Activated T-cell treated with anti-CD3 and anti-CD28 coated beads, Interleukin-2, amount 50 U/mL, for 24 hours (primary cell): ENCODE measurements around the gene ALDH1A1.

Experiments
- DNase-seq: peaks from one replicate; pipeline ENCODE4 v3.0.0-alpha.2; 2020
- H3K27ac Mint-ChIP-seq: 2 replicates; pipeline ENCODE4 v1.8.0; 2020; ENCODE audit warnings: mild to moderate bottlenecking, mixed read lengths
- H3K27me3 Mint-ChIP-seq: 2 replicates; pipeline ENCODE4 v1.8.0; 2020; ENCODE audit warnings: mixed read lengths
- H3K36me3 Mint-ChIP-seq: 2 replicates; pipeline ENCODE4 v1.8.0; 2020; ENCODE audit warnings: low read depth, mixed read lengths
- H3K4me1 Mint-ChIP-seq: 2 replicates; pipeline ENCODE4 v1.8.0; 2020; ENCODE audit warnings: low read depth, mixed read lengths
- H3K4me3 Mint-ChIP-seq: 2 replicates; pipeline ENCODE4 v1.8.0; 2020; ENCODE audit warnings: mild to moderate bottlenecking, moderate library complexity, mixed read lengths
- H3K9me3 Mint-ChIP-seq: 2 replicates; pipeline ENCODE4 v1.8.0; 2020; ENCODE audit warnings: mixed read lengths

ALDH1A1 gene

DNA sequence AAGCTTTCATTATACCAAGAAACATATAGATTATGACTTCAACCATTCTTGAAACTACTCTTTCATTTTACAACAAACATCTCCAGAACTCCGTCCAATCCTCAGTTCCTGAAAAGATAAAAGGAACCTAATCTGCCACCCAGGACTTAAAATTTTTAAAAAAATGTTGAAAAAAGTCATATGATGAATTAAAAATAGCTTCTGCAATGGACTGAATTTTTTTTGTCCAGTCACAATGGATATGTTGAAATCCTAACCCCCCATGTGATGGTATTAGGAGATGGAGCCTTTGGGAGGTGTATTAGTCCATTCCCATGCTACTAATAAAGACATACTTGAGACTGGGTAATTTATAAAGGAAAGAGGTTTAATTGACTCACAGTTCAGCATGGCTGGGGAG is 2.7 kb upstream of the ALDH1A1 start:
- no peak for DNase-seq

DNA sequence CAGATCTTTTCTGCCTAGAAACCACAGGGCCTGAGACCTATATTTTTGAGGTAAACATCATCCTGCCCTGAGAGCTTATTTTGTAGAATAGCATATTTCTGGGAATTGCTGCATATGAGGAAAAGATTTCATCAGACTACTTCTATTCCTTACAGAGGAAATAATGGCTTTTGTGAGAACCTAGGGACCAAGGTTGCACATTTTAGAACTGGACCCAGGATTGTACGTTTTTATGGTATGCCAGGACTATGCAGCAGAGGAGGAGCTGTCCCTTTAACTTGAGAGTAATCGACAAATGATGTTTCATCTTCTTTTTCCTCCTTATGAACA is 2.2 kb upstream of the ALDH1A1 start:
- no peak overlapping the region for H3K27ac Mint-ChIP-seq
- H3K4me3 Mint-ChIP-seq = no peak overlapping the region
- H3K36me3 Mint-ChIP-seq = no peaks in the 10 kb centered on the region
- peaks cover 7% of the 10 kb centered on the region for H3K4me1 Mint-ChIP-seq
- H3K27me3 Mint-ChIP-seq = peaks cover 22% of the 10 kb centered on the region
- DNase-seq = no peak
- peaks cover 4% of the 10 kb centered on the region for H3K9me3 Mint-ChIP-seq

More for the DNA sequence above, 2.7 kb upstream of the ALDH1A1 start:
- Mint-ChIP-seq H3K27me3 (peaks cover 22% of the 10 kb centered on the region), H3K27ac (no peak overlapping the region), H3K4me1 (peaks cover 7% of the 10 kb centered on the region), H3K36me3 (no peaks in the 10 kb centered on the region), H3K9me3 (peaks cover 4% of the 10 kb centered on the region), H3K4me3 (no peak overlapping the region)

DNA sequence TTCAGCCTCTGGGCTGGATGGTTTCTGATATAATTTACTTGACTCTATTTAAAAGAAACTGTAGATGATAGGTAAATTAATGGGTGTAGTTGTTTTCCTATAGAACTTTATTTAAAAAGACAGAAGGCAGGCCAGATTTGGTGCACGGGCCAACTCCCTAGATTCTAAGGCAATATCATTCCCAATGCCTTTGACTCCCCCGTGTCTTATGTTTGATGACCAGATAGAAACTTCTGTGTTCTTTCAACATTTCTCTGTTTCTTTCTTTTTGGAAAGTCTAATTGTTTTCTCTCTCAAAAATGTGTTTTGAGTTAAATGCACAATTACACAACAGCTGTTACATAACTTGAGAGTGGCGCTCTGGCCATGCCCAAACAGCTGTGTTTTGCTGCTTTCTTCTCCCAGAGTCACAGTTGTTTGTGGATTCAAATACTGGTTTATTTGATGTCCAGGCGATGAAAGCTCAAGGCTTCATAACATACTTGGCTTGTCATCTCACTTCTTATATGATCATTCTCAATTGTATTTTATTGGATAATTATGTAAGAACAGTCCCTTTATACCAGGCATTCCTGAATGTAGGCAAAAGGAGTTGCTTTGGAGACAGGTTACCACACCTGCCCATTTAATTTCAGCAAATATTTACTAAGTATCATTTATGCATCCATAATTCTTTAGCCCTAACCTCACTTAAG is 1.7 kb upstream of the ALDH1A1 start:
- peaks cover 3% of the 10 kb centered on the region for H3K9me3 Mint-ChIP-seq
- DNase-seq = no peak
- H3K4me1 Mint-ChIP-seq = peaks cover 7% of the 10 kb centered on the region
- peaks cover 22% of the 10 kb centered on the region for H3K27me3 Mint-ChIP-seq
- H3K4me3 Mint-ChIP-seq = no peak overlapping the region
- no peak overlapping the region for H3K27ac Mint-ChIP-seq
- no peaks in the 10 kb centered on the region for H3K36me3 Mint-ChIP-seq

DNA sequence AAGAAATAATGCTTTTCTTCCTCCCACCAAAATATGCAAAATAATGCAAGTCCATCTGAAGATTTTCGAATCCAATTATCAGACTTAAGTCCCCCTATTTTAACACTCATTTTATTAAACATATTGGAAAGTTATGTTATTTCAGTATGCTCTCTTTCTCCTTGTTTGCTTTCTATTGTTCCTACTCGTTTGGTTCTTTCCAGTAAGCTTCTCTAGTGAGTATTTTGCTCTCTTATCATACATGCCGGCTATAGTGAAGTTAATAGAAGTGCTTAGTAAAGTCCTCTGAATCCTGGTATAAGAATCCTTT is 517 bp downstream of the ALDH1A1 start:
- H3K36me3 Mint-ChIP-seq = no peaks in the 10 kb centered on the region
- no peaks in the 10 kb centered on the region for H3K9me3 Mint-ChIP-seq
- peaks cover 32% of the 10 kb centered on the region for H3K27me3 Mint-ChIP-seq
- peaks cover 7% of the 10 kb centered on the region for H3K4me1 Mint-ChIP-seq
- no peak overlapping the region for H3K27ac Mint-ChIP-seq
- DNase-seq = no peak
- no peak overlapping the region for H3K4me3 Mint-ChIP-seq

GRCh38 chr9:72951520-72952380 is 1.1 kb downstream of the ALDH1A1 start:
- H3K4me1 Mint-ChIP-seq = peaks cover 7% of the 10 kb centered on the region
- H3K36me3 Mint-ChIP-seq = no peaks in the 10 kb centered on the region
- DNase-seq = no peak
- H3K27me3 Mint-ChIP-seq = peaks cover 32% of the 10 kb centered on the region
- no peak overlapping the region for H3K27ac Mint-ChIP-seq
- H3K4me3 Mint-ChIP-seq = no peak overlapping the region
- H3K9me3 Mint-ChIP-seq = no peaks in the 10 kb centered on the region

DNA sequence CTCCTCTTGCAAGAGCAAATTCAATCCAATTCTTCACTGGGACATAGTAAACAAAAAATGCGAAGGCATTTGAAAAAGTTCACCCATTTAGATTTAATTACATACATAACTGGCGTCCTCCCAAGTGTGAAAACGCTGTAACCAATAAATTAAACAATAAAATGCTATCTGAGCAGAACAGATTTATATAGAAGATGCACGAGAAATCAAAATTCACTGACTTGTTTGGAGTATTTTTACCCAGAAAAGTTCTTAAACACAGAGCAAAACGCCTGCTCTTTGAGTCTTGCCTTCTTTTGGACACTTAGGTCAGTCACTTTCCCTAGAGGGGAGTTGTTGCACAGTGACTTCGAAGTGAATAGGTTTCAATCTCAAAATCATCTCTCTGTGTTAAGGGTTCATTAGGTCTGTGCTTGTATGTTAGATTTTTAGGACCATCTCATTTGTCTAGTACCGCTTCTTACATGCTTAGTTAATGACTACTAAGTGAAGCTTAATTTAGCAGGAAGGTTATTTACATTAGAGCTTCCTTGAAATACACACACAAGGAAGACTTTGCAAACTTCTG is 1.9 kb downstream of the ALDH1A1 start:
- H3K36me3 Mint-ChIP-seq = no peaks in the 10 kb centered on the region
- no peak overlapping the region for H3K4me3 Mint-ChIP-seq
- peaks cover 7% of the 10 kb centered on the region for H3K4me1 Mint-ChIP-seq
- DNase-seq = no peak
- H3K27ac Mint-ChIP-seq = no peak overlapping the region
- peaks cover 32% of the 10 kb centered on the region for H3K27me3 Mint-ChIP-seq
- H3K9me3 Mint-ChIP-seq = no peaks in the 10 kb centered on the region

- Mint-ChIP-seq H3K9me3 (no peaks in the 10 kb centered on the region), H3K27me3 (peaks cover 26% of the 10 kb centered on the region), H3K27ac (no peak overlapping the region), H3K4me3 (no peak overlapping the region), H3K4me1 (peaks cover 7% of the 10 kb centered on the region), H3K36me3 (no peaks in the 10 kb centered on the region)
- DNase-seq = no peak
Measured at GRCh38 chr9:72949918-72950325, 2.9 kb downstream of the ALDH1A1 start.

DNA sequence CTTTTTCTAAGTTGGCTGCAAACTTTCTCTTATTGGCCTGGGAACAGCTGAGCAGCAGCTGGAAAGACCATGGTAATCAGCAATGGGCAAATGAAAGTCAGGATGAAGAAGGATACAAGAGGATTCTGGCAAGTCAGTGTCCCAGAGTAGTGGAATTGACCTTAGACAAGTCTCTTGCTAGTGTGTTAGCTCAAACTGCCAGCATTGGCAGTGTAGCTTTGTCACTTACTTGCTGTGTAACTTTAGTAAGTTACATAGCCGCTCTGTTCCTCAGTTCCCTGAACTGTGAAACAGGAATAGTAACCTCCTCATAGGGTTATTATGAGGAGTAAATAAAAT is 3.6 kb downstream of the ALDH1A1 start:
- Mint-ChIP-seq H3K27me3 (peaks cover 26% of the 10 kb centered on the region), H3K4me1 (peaks cover 7% of the 10 kb centered on the region), H3K9me3 (no peaks in the 10 kb centered on the region), H3K4me3 (no peak overlapping the region), H3K36me3 (no peaks in the 10 kb centered on the region), H3K27ac (no peak overlapping the region)
- DNase-seq = no peak

DNA sequence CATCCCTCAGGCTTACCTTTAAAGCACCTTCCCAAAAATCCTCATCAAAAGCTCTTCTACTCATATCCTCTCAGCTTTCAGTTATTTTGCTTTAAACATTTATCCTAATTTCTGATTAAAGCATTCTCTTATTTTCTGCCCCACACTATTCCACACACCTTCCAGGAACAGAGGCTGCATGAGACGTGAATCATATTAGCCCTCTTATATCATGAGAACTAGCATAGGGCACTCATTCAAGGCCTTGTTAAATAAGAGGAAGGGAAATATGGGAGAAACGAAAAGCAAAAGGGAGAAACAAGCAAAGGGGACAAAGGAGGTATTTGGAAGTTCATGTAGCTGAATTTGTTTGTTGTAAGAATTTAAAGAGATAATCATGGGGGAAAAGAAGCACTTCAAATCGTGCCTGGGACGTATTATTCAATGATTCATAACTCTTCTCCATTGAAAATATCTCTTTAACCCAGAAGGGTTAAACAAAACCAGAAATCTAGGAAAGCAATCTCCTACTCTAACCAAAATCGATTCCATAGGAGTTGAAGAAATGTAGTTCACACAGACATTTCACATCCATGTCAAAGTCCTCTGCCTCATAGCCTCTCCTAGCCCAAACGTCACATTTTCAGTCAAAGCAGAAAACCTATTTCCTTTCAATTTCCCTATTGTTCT is 4.1 kb downstream of the ALDH1A1 start:
- Mint-ChIP-seq H3K27ac (no peak overlapping the region), H3K4me3 (no peak overlapping the region), H3K36me3 (no peaks in the 10 kb centered on the region), H3K4me1 (peaks cover 7% of the 10 kb centered on the region), H3K27me3 (peaks cover 31% of the 10 kb centered on the region), H3K9me3 (no peaks in the 10 kb centered on the region)
- DNase-seq = no peak

GRCh38 chr9:72947984-72948465 is 4.8 kb downstream of the ALDH1A1 start:
- Mint-ChIP-seq H3K4me3 (no peak overlapping the region), H3K36me3 (no peaks in the 10 kb centered on the region), H3K9me3 (no peaks in the 10 kb centered on the region), H3K27ac (no peak overlapping the region), H3K4me1 (peaks cover 7% of the 10 kb centered on the region), H3K27me3 (peaks cover 35% of the 10 kb centered on the region)
- DNase-seq = no peak

- Mint-ChIP-seq H3K9me3 (no peaks in the 10 kb centered on the region), H3K36me3 (no peaks in the 10 kb centered on the region), H3K4me3 (no peak overlapping the region), H3K27ac (no peak overlapping the region), H3K4me1 (no peaks in the 10 kb centered on the region), H3K27me3 (peaks cover 33% of the 10 kb centered on the region)
- DNase-seq = no peak
Measured at GRCh38 chr9:72946821-72947220, 6.0 kb downstream of the ALDH1A1 start.

- peaks cover 35% of the 10 kb centered on the region for H3K27me3 Mint-ChIP-seq
- H3K9me3 Mint-ChIP-seq = no peaks in the 10 kb centered on the region
- H3K4me3 Mint-ChIP-seq = no peak overlapping the region
- DNase-seq = no peak
- H3K27ac Mint-ChIP-seq = no peak overlapping the region
- H3K36me3 Mint-ChIP-seq = no peaks in the 10 kb centered on the region
- H3K4me1 Mint-ChIP-seq = no peaks in the 10 kb centered on the region
Measured at GRCh38 chr9:72946318-72946717, 6.5 kb downstream of the ALDH1A1 start.

DNA sequence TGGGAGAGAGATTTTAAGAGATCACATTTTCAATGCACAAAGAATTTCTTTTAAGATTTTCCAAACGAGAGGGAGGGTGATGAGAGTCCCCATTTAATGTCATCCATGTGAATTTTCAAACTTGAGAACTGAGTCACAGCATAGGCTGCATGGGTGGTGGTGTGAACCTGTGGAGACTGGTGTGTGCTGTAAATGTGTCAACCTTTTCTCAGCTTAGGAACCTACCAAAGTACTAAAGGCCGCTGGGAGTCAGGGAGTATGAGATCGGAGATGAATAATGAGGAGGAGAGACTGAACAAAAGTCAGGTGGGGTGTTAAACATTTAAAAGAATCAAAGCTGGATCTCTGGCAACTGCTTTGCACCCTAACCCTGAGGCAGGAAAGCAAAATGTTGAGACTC is 7.5 kb downstream of the ALDH1A1 start:
- Mint-ChIP-seq H3K4me1 (no peaks in the 10 kb centered on the region), H3K27ac (no peak overlapping the region), H3K36me3 (no peaks in the 10 kb centered on the region), H3K9me3 (no peaks in the 10 kb centered on the region), H3K27me3 (peaks cover 35% of the 10 kb centered on the region), H3K4me3 (no peak overlapping the region)
- DNase-seq = no peak

DNA sequence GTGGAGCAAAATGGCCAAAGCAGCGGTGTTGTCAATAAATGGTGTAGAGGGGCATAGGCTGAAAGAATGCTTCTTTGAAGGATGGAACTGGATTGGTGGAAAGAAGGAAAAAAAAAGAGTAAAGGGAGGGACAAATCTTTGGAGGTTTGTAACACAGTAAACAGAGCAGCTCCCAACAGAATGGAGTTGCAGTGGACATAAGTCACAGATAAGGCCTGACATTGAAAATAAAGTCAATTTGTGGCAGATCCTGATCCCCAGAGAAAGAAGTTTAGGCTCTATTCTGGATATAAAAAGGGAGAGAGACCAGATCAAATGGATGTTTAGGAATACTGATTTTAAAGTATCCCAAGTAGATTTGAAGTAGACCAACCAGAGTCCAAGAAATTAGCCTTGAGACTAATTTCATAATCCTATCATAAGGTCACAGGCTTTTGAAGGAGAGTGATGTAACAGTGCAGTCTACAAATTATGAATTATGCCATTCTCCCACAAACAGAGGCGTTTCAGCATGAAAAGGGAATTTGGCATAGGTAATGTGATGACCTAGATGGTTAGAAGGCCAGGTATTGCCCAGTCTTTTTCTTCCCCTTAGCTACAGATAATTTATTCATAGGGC is 8.9 kb downstream of the ALDH1A1 start:
- Mint-ChIP-seq H3K4me1 (no peaks in the 10 kb centered on the region), H3K27me3 (peaks cover 30% of the 10 kb centered on the region), H3K4me3 (no peak overlapping the region), H3K9me3 (no peaks in the 10 kb centered on the region), H3K27ac (no peak overlapping the region), H3K36me3 (no peaks in the 10 kb centered on the region)
- DNase-seq = no peak
